Measurements from ENCODE around the gene TTLL7.
"Not testable (repeated sequence)": the region's sequence is repeated elsewhere in the genome, so short reads cannot be mapped to it uniquely, and the experiment has no call there.

The TTLL7 gene

GRCh38 chr1:83923553-83923952 is 75.4 kb downstream of the TTLL7 start:
- 100% methylated on average over 2 of the region's 2 CpGs for WGBS (ENCODE audit: insufficient coverage)
- H3K4me1 ChIP-seq (ENCODE audit: control extremely low read depth in 1 of 4, control insufficient read depth in 4 of 4, insufficient read depth in 4 of 4, low read length in 3 of 4): no peaks in the 10 kb centered on the region
- no peaks in the 10 kb centered on the region for H3K27me3 ChIP-seq (replicated peaks in 2 of 5; ENCODE audit: control insufficient read depth in 4 of 5, insufficient read depth in 5 of 5, low read length in 4 of 5)
- CTCF ChIA-PET: interaction anchor here (1.0 to 1.2 kb wide), 2 partner anchors 9 to 18 kb away, joined by 3 to 4 read pairs; no protein-coding TSS in a partner anchor
- no peaks in the 10 kb centered on the region for H3K36me3 ChIP-seq (ENCODE audit: control insufficient read depth in 4 of 4, insufficient read depth in 4 of 4, low read length in 3 of 4)
- peaks cover 0 to 1% (median 0%) of the 10 kb centered on the region in 5 experiments for H3K9me3 ChIP-seq (ENCODE audit: control extremely low read depth in 1 of 5, control insufficient read depth in 4 of 5, insufficient read depth in 2 of 5, low read depth in 1 of 5, low read length in 4 of 5)
- H3K4me3 ChIP-seq (ENCODE audit: control insufficient read depth in 1 of 7, extremely low read depth in 1 of 7, insufficient read depth in 4 of 7, low read depth in 2 of 7, low read length in 6 of 7): no peak overlapping the region
- no peak for DNase-seq
- POLR2A ChIA-PET: interaction anchor here (0.5 kb wide), 1 partner anchor 426 kb away, joined by 3 read pairs; no protein-coding TSS in a partner anchor
- no peak overlapping the region for H3K27ac ChIP-seq (ENCODE audit: insufficient read depth in 1 of 2, low read depth in 1 of 2, low read length in 2 of 2, poor library complexity in 1 of 2, severe bottlenecking in 2 of 2)

- Histone ChIP-seq H3K36me3 (ENCODE audit: control insufficient read depth in 4 of 4, insufficient read depth in 4 of 4, low read length in 3 of 4) (no peaks in the 10 kb centered on the region), H3K9me3 (ENCODE audit: control extremely low read depth in 1 of 5, control insufficient read depth in 4 of 5, insufficient read depth in 2 of 5, low read depth in 1 of 5, low read length in 4 of 5) (peaks cover 0 to 1% (median 0%) of the 10 kb centered on the region in 5 experiments), H3K27me3 (replicated peaks in 2 of 5; ENCODE audit: control insufficient read depth in 4 of 5, insufficient read depth in 5 of 5, low read length in 4 of 5) (no peaks in the 10 kb centered on the region), H3K4me3 (ENCODE audit: control insufficient read depth in 1 of 7, extremely low read depth in 1 of 7, insufficient read depth in 4 of 7, low read depth in 2 of 7, low read length in 6 of 7) (no peak overlapping the region), H3K4me1 (ENCODE audit: control extremely low read depth in 1 of 4, control insufficient read depth in 4 of 4, insufficient read depth in 4 of 4, low read length in 3 of 4) (no peaks in the 10 kb centered on the region), H3K27ac (ENCODE audit: insufficient read depth in 1 of 2, low read depth in 1 of 2, low read length in 2 of 2, poor library complexity in 1 of 2, severe bottlenecking in 2 of 2) (no peak overlapping the region)
- CTCF ChIA-PET: no interaction called here
- POLR2A ChIA-PET: interaction anchor here (0.7 kb wide), 1 partner anchor 1016 kb away, joined by 3 read pairs; no protein-coding TSS in a partner anchor
- WGBS (ENCODE audit: insufficient coverage): no CpG with 5 or more reads among the region's 1 CpG
- DNase-seq: no peak
Measured at GRCh38 chr1:83922431-83922830, 76.5 kb downstream of the TTLL7 start.

- no peak overlapping the region for H3K27ac ChIP-seq (ENCODE audit: insufficient read depth in 1 of 2, low read depth in 1 of 2, low read length in 2 of 2, poor library complexity in 1 of 2, severe bottlenecking in 2 of 2)
- no CpG with 5 or more reads among the region's 1 CpG for WGBS (ENCODE audit: insufficient coverage)
- no peaks in the 10 kb centered on the region for H3K4me1 ChIP-seq (ENCODE audit: control extremely low read depth in 1 of 4, control insufficient read depth in 4 of 4, insufficient read depth in 4 of 4, low read length in 3 of 4)
- no peaks in the 10 kb centered on the region for H3K27me3 ChIP-seq (replicated peaks in 2 of 5; ENCODE audit: control insufficient read depth in 4 of 5, insufficient read depth in 5 of 5, low read length in 4 of 5)
- ChIA-PET CTCF (no interaction called here), POLR2A (no interaction called here)
- H3K9me3 ChIP-seq (ENCODE audit: control extremely low read depth in 1 of 5, control insufficient read depth in 4 of 5, insufficient read depth in 2 of 5, low read depth in 1 of 5, low read length in 4 of 5): peaks cover 0 to 1% (median 0%) of the 10 kb centered on the region in 5 experiments
- no peak for DNase-seq
- no peak overlapping the region for H3K4me3 ChIP-seq (ENCODE audit: control insufficient read depth in 1 of 7, extremely low read depth in 1 of 7, insufficient read depth in 4 of 7, low read depth in 2 of 7, low read length in 6 of 7)
- H3K36me3 ChIP-seq (ENCODE audit: control insufficient read depth in 4 of 4, insufficient read depth in 4 of 4, low read length in 3 of 4): no peaks in the 10 kb centered on the region
Measured at GRCh38 chr1:83920320-83920719, 78.6 kb downstream of the TTLL7 start.

GRCh38 chr1:83919872-83920271 is 79.1 kb downstream of the TTLL7 start:
- no CpG with 5 or more reads among the region's 1 CpG for WGBS (ENCODE audit: insufficient coverage)
- Histone ChIP-seq H3K27ac (ENCODE audit: insufficient read depth in 1 of 2, low read depth in 1 of 2, low read length in 2 of 2, poor library complexity in 1 of 2, severe bottlenecking in 2 of 2) (no peak overlapping the region), H3K36me3 (ENCODE audit: control insufficient read depth in 4 of 4, insufficient read depth in 4 of 4, low read length in 3 of 4) (no peaks in the 10 kb centered on the region), H3K9me3 (ENCODE audit: control extremely low read depth in 1 of 5, control insufficient read depth in 4 of 5, insufficient read depth in 2 of 5, low read depth in 1 of 5, low read length in 4 of 5) (peaks cover 0 to 1% (median 0%) of the 10 kb centered on the region in 5 experiments), H3K4me1 (ENCODE audit: control extremely low read depth in 1 of 4, control insufficient read depth in 4 of 4, insufficient read depth in 4 of 4, low read length in 3 of 4) (no peaks in the 10 kb centered on the region), H3K4me3 (ENCODE audit: control insufficient read depth in 1 of 7, extremely low read depth in 1 of 7, insufficient read depth in 4 of 7, low read depth in 2 of 7, low read length in 6 of 7) (no peak overlapping the region), H3K27me3 (replicated peaks in 2 of 5; ENCODE audit: control insufficient read depth in 4 of 5, insufficient read depth in 5 of 5, low read length in 4 of 5) (no peaks in the 10 kb centered on the region)
- POLR2A ChIA-PET: no interaction called here
- CTCF ChIA-PET: interaction anchor here (0.6 to 1.4 kb wide), 2 partner anchors 37 to 221 kb away, joined by 3 read pairs; no protein-coding TSS in a partner anchor
- DNase-seq: no peak

- ChIA-PET POLR2A (no interaction called here), CTCF (interaction anchor here (0.9 to 1.7 kb wide), 4 partner anchors 10 to 223 kb away, joined by 3 to 5 read pairs (median 3); no protein-coding TSS in a partner anchor)
- H3K4me1 ChIP-seq (ENCODE audit: control extremely low read depth in 1 of 4, control insufficient read depth in 4 of 4, insufficient read depth in 4 of 4, low read length in 3 of 4): no peaks in the 10 kb centered on the region
- H3K27me3 ChIP-seq (replicated peaks in 2 of 5; ENCODE audit: control insufficient read depth in 4 of 5, insufficient read depth in 5 of 5, low read length in 4 of 5): no peaks in the 10 kb centered on the region
- H3K4me3 ChIP-seq (ENCODE audit: control insufficient read depth in 1 of 7, extremely low read depth in 1 of 7, insufficient read depth in 4 of 7, low read depth in 2 of 7, low read length in 6 of 7): no peak overlapping the region
- H3K27ac ChIP-seq (ENCODE audit: insufficient read depth in 1 of 2, low read depth in 1 of 2, low read length in 2 of 2, poor library complexity in 1 of 2, severe bottlenecking in 2 of 2): no peak overlapping the region
- DNase-seq: peak; percentile 4 to 60 (median 39)
- H3K9me3 ChIP-seq (ENCODE audit: control extremely low read depth in 1 of 5, control insufficient read depth in 4 of 5, insufficient read depth in 2 of 5, low read depth in 1 of 5, low read length in 4 of 5): peaks cover 0 to 1% (median 0%) of the 10 kb centered on the region in 5 experiments
- no peaks in the 10 kb centered on the region for H3K36me3 ChIP-seq (ENCODE audit: control insufficient read depth in 4 of 4, insufficient read depth in 4 of 4, low read length in 3 of 4)
- WGBS (ENCODE audit: insufficient coverage): 92% methylated on average over 2 of the region's 2 CpGs
Measured at GRCh38 chr1:83918688-83919285, 80.1 kb downstream of the TTLL7 start.

- H3K27ac ChIP-seq (ENCODE audit: insufficient read depth in 1 of 2, low read depth in 1 of 2, low read length in 2 of 2, poor library complexity in 1 of 2, severe bottlenecking in 2 of 2): no peak overlapping the region
- H3K36me3 ChIP-seq (ENCODE audit: control insufficient read depth in 4 of 4, insufficient read depth in 4 of 4, low read length in 3 of 4): no peaks in the 10 kb centered on the region
- ChIA-PET POLR2A (no interaction called here), CTCF (interaction anchor here (1.4 to 1.7 kb wide), 2 partner anchors 12 to 205 kb away, joined by 3 to 5 read pairs; no protein-coding TSS in a partner anchor)
- no peak overlapping the region for H3K4me3 ChIP-seq (ENCODE audit: control insufficient read depth in 1 of 7, extremely low read depth in 1 of 7, insufficient read depth in 4 of 7, low read depth in 2 of 7, low read length in 6 of 7)
- H3K27me3 ChIP-seq (replicated peaks in 2 of 5; ENCODE audit: control insufficient read depth in 4 of 5, insufficient read depth in 5 of 5, low read length in 4 of 5): no peaks in the 10 kb centered on the region
- WGBS (ENCODE audit: insufficient coverage): no CpG with 5 or more reads among the region's 1 CpG
- no peak for DNase-seq
- no peaks in the 10 kb centered on the region for H3K4me1 ChIP-seq (ENCODE audit: control extremely low read depth in 1 of 4, control insufficient read depth in 4 of 4, insufficient read depth in 4 of 4, low read length in 3 of 4)
- H3K9me3 ChIP-seq (ENCODE audit: control extremely low read depth in 1 of 5, control insufficient read depth in 4 of 5, insufficient read depth in 2 of 5, low read depth in 1 of 5, low read length in 4 of 5): peaks cover 0 to 1% (median 0%) of the 10 kb centered on the region in 5 experiments
Measured at GRCh38 chr1:83917959-83918358, 81.0 kb downstream of the TTLL7 start.

- DNase-seq; H3K27me3 ChIP-seq (replicated peaks in 2 of 5; ENCODE audit: control insufficient read depth in 4 of 5, insufficient read depth in 5 of 5, low read length in 4 of 5); H3K9me3 ChIP-seq (ENCODE audit: control extremely low read depth in 1 of 5, control insufficient read depth in 4 of 5, insufficient read depth in 2 of 5, low read depth in 1 of 5, low read length in 4 of 5); H3K4me3 ChIP-seq (ENCODE audit: control insufficient read depth in 1 of 7, extremely low read depth in 1 of 7, insufficient read depth in 4 of 7, low read depth in 2 of 7, low read length in 6 of 7); CTCF ChIA-PET; H3K36me3 ChIP-seq (ENCODE audit: control insufficient read depth in 4 of 4, insufficient read depth in 4 of 4, low read length in 3 of 4); H3K4me1 ChIP-seq (ENCODE audit: control extremely low read depth in 1 of 4, control insufficient read depth in 4 of 4, insufficient read depth in 4 of 4, low read length in 3 of 4); POLR2A ChIA-PET; H3K27ac ChIP-seq (ENCODE audit: insufficient read depth in 1 of 2, low read depth in 1 of 2, low read length in 2 of 2, poor library complexity in 1 of 2, severe bottlenecking in 2 of 2): not testable (repeated sequence)
- whole genome bisulfite sequencing (ENCODE audit: insufficient coverage): no CpG with 5 or more reads among the region's 1 CpG
Measured at GRCh38 chr1:83916094-83916493, 82.8 kb downstream of the TTLL7 start.
